Stomach smooth muscle (tissue), 2 donors: ENCODE results near the gene ZNF771.

Experiments used
- H3K27ac ChIP-seq: one replicate; pipeline ENCODE4 v1.7.0; 2013; ENCODE audit warnings: mild to moderate bottlenecking, low read length, inconsistent platforms
- H3K27me3 ChIP-seq, 2 donors: one replicate each; pipeline ENCODE4 v1.7.0; 2013; ENCODE audit warnings: low read length in 2 of 2; ENCODE audit not compliant: insufficient read depth in 2 of 2, control insufficient read depth in 1 of 2
- H3K36me3 ChIP-seq, 2 donors: one replicate each; pipeline ENCODE4 v1.7.0; 2013; ENCODE audit warnings: low read length in 2 of 2; ENCODE audit not compliant: control insufficient read depth in 2 of 2, insufficient read depth in 2 of 2
- H3K4me1 ChIP-seq: one replicate; pipeline ENCODE4 v1.7.0; 2013; ENCODE audit warnings: low read length; ENCODE audit not compliant: control insufficient read depth, insufficient read depth
- H3K4me3 ChIP-seq, 2 donors: one replicate each; pipeline ENCODE4 v1.7.0; 2013; ENCODE audit warnings: low read length in 2 of 2
- H3K9ac ChIP-seq, 2 donors: one replicate each; pipeline ENCODE4 v1.7.0; 2013; ENCODE audit warnings: low read length in 2 of 2, mild to moderate bottlenecking in 1 of 2
- H3K9me3 ChIP-seq, 2 donors: one replicate each; pipeline ENCODE4 v1.7.0; 2013; ENCODE audit warnings: low read length in 2 of 2; ENCODE audit not compliant: control insufficient read depth in 2 of 2
- donor health status: healthy.
- donor health status: Pancreatic carcinoma.

ZNF771 gene

DNA sequence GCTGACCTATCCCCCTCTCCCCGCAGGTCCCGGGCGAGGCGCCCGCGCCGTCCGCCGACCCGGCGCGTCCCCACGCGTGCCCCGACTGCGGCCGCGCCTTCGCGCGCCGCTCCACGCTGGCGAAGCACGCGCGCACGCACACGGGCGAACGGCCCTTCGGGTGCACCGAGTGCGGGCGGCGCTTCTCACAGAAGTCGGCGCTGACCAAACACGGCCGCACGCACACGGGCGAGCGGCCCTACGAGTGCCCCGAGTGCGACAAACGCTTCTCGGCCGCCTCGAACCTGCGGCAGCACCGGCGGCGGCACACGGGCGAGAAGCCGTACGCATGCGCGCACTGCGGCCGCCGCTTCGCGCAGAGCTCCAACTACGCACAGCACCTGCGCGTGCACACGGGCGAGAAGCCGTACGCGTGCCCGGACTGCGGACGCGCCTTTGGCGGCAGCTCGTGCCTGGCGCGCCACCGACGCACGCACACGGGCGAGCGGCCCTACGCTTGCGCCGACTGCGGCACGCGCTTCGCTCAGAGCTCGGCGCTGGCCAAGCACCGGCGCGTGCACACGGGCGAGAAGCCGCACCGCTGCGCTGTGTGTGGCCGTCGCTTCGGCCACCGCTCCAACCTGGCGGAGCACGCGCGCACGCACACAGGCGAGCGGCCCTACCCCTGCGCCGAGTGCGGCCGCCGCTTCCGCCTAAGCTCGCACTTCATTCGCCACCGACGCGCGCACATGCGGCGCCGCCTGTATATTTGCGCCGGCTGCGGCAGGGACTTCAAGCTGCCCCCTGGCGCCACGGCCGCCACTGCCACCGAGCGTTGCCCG is 10.3 kb downstream of the ZNF771 start:
- Histone ChIP-seq H3K9me3 (no peaks in the 10 kb centered on the region), H3K36me3 (peaks cover 12 to 13% of the 10 kb centered on the region in 2 donors), H3K4me1 (peaks cover 18% of the 10 kb centered on the region), H3K27ac (peak overlapping the region; percentile 58), H3K27me3 (no peaks in the 10 kb centered on the region), H3K9ac (peak overlapping the region; percentile 60 to 64), H3K4me3 (peak overlapping the region; percentile 60 to 79)

DNA sequence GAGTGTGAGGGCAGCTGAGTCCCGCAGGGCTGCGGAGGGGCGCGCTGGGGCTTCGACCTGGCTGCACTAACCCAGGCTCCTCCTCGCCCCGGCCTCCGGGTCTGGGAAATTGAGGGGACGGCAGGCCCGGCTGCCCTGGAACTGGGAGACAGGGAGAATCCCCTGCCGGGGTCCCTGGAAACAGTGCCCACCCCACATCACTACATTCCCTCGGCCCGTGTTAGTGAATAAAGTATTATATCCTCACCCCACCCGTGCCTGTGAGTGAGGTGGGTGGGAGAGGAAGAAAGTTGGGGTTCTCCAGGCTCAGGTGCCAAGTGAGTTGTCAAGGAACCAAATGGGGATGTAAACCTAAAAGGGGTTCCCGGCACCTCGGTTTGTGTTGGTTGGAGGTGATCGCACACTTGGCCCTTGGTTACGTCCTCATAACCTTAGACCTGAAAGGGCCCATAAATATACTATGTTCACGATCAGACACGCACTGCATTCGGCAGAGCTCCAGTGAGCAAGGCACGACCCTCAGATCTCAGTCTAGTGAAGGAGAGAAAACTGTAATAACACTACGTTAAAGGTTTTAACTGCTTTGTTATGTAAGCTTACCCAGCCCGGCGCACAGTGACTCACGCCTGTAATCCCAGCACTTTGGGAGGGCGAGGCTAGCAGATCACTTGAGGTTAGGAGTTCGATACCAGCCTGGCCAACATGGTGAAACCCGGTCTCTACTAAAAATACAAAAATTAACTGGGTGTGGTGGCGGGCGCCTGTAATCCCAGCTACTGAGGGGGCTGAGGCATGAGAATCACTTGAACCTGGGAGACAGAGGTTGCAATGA is 11.2 kb downstream of the ZNF771 start:
- Histone ChIP-seq H3K4me3 (peak overlapping the region; percentile 60 to 79), H3K27me3 (no peaks in the 10 kb centered on the region), H3K27ac (peak overlapping the region; percentile 58), H3K9ac (peak overlapping the region; percentile 51 to 57), H3K9me3 (no peaks in the 10 kb centered on the region), H3K36me3 (peaks cover 12% of the 10 kb centered on the region in 2 donors), H3K4me1 (peaks cover 18% of the 10 kb centered on the region)

DNA sequence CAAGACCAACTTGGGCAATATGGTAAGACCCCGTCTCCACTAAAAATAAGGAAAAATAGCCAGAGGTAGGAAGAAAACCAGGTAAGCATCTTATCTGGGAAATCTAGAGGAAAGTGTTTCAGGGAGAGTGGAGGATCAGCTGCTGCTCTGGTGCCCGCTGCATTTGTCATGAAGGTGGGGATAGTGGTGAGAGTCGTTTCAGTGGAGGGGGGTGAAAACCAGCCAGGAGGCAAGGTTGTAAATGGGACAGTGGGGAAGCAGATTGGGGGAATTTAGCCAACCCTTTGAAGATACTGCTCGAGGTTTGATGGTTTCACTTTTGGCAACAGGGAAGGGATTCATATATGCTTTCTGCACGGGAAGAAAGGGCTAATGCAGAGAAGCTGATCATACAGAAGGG is 13.6 kb downstream of the ZNF771 start:
- Histone ChIP-seq H3K27ac (no peak overlapping the region), H3K9ac (no peak overlapping the region), H3K27me3 (no peaks in the 10 kb centered on the region), H3K4me1 (peaks cover 18% of the 10 kb centered on the region), H3K9me3 (no peaks in the 10 kb centered on the region), H3K36me3 (peaks cover 8 to 13% of the 10 kb centered on the region in 2 donors), H3K4me3 (no peak overlapping the region)

DNA sequence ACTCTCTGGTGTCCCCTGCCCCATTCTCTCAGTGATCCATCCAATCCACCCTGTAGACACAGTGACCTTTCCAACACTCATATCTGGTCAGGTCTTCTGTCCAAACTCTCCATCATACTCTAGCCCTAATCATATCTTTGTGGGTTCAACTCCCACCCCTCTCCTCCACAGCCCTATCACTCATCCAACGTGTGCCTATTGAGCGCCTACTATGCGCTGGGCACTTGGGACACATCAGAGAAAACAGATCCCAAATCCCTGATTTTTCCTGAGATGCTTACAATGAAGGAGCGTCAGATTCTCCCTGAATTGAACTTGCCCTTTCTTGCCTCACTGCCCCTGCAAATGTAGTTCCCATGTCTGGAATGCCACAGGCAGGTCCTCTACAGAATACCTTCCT is 20.6 kb downstream of the ZNF771 start:
- Histone ChIP-seq H3K4me3 (no peak overlapping the region), H3K27ac (no peak overlapping the region), H3K4me1 (peaks cover 16% of the 10 kb centered on the region), H3K9me3 (no peaks in the 10 kb centered on the region), H3K27me3 (no peaks in the 10 kb centered on the region), H3K36me3 (peaks cover 5 to 12% of the 10 kb centered on the region in 2 donors), H3K9ac (no peak overlapping the region)

DNA sequence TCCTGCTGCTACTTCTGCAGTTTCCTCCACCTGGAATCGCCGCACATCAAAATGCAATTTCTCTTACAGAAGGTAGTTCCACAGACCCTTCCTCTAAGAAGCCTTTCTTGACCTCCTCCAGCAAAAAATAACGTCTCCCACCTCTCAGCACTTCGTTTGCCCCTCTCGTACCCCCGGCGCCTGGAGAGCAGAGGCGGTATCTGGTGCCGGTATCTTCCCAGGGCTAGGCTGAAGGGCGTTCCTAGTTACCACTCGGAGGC is 21.9 kb downstream of the ZNF771 start:
- Histone ChIP-seq H3K27me3 (no peaks in the 10 kb centered on the region), H3K36me3 (peaks cover 0 to 5% of the 10 kb centered on the region in 2 donors), H3K9ac (peak overlapping the region; percentile 64 to 77), H3K4me1 (peaks cover 16% of the 10 kb centered on the region), H3K9me3 (no peaks in the 10 kb centered on the region), H3K27ac (peak overlapping the region; percentile 74), H3K4me3 (peak overlapping the region; percentile 81 to 86)

DNA sequence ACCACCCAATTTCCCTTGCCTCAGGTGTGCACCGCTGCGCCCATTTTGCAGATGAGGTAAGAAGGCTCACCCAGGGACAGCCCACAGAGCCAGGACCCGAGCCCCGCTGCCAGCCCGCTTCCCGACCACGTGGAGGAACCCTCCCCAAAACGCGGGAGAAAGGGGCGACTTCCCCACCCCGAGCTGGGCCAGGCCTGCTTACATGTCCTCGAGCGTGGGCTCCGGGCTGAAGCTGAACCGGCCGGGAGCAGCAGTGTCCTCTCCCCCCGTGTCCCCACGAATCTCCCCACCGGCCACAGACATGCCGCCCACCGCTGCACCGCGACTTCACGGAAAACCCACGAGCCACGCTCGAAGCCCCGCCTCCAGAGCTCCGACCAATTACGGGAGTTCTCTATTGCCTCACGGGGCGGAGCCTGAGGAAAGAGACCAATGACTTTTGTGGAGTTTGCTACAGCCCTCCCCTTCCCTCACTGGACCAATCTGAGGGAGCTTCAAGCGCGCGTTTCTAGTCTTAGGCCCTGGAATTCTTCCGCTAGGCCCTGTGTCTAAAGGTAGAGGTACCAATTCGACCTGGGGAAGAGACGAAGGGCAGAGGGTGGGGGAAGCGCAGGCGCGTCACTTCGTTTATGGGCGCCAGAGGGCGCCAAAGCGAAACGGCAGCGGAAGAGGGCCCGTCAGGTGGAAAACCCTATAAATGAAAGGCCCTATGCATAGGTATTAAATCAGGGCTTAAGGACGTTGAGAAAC is 22.4 kb downstream of the ZNF771 start, which contains the start of gene DCTPP1:
Gene DCTPP1 (minus strand): TSS at position 353 of the 750 bp plus-strand sequence. CDS start 50 bp downstream, at position 303.
- no peaks in the 10 kb centered on the region for H3K27me3 ChIP-seq

DNA sequence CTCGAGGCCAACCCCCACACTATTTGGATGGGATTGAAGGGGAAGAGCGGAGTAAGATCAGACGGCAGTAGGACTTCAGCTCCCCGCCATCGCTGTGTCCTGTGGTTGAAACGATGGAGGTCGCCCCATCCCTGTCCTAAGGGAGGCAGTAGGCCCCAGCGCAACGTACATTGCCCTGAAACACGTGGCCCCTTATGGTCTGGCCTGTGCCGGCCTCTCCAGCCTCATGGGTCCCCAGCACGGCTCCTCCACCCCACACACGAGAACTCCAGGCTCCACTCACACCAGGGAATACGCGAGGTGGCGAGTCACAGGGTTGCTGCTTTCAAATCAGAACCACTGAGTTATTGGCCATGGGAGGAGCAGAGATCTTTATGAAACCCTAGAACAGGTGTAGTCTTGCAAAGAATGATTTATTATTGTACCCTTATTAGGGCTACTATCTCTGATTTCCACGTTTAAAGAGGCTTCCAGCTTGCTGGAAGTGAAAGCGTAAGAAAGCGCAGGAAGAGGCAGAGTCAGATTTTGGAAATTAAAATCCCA is 23.1 kb downstream of the ZNF771 start:
- Histone ChIP-seq H3K9ac (peak overlapping the region; percentile 77 to 84), H3K36me3 (peaks cover 0 to 4% of the 10 kb centered on the region in 2 donors), H3K4me1 (peaks cover 16% of the 10 kb centered on the region), H3K4me3 (peak overlapping the region; percentile 81 to 86), H3K9me3 (no peaks in the 10 kb centered on the region), H3K27ac (peak overlapping the region; percentile 74), H3K27me3 (no peaks in the 10 kb centered on the region)

More for the DNA sequence above, 22.4 kb downstream of the ZNF771 start, which contains the start of gene DCTPP1:
- peaks cover 0 to 4% of the 10 kb centered on the region in 2 donors for H3K36me3 ChIP-seq
- peak within 1 kb of the TSS; percentile 77 to 84 for H3K9ac ChIP-seq
- H3K9me3 ChIP-seq: no peaks in the 10 kb centered on the region
- H3K27ac ChIP-seq: peak within 1 kb of the TSS; percentile 74
- H3K4me1 ChIP-seq: peaks cover 16% of the 10 kb centered on the region
- H3K4me3 ChIP-seq: peak within 1 kb of the TSS; percentile 81 to 86

DNA sequence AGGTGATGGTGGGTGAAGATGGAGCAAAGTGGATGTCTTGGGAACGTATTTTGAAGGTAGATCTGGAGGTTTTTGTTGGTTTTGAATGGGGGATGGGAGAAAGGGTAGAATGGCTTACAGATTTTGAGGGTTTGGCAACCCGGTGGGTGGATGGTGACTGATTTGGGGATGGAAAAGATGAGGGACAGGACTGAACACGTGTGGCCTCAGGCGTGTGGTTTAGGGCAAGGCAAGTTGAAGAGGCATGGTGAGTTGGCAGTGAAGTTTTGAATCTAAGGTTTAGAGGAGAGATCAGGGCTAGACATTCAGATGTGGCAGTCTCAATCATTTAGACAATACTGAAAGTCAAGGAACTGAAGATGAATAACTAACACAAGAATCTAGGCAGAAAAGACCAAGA is 27.4 kb downstream of the ZNF771 start:
- Histone ChIP-seq H3K27ac (no peak overlapping the region), H3K4me3 (no peak overlapping the region), H3K27me3 (no peaks in the 10 kb centered on the region), H3K36me3 (no peaks in the 10 kb centered on the region), H3K4me1 (peaks cover 6% of the 10 kb centered on the region), H3K9ac (no peak overlapping the region), H3K9me3 (no peaks in the 10 kb centered on the region)

DNA sequence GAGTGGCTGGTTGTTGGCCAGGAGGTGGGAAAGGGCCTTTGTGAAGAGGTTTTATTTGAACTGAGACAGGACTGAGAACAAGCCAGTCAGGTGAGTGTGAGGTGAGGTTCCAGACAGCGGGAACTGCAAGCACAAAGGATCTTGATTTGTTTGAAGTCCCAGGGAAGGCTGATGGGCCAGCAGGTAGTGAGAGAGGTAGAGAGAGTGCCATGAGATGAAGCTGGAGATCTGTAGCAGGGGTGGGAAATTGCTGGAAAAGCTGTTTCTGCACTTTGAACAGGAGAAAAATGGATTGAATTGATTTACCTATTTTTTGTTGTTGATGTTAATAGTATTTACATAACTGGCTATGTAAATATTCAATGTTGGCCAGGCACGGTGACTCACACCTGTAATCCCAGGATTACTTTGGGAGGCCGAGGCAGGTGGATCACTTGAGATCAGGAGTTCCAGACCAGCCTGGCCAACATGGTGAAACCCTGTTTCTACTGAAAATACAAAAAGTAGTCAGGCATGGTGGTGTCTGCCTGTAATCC is 30.2 kb downstream of the ZNF771 start:
- Histone ChIP-seq H3K27me3 (no peaks in the 10 kb centered on the region), H3K27ac (no peak overlapping the region), H3K4me1 (no peaks in the 10 kb centered on the region), H3K9ac (no peak overlapping the region), H3K9me3 (no peaks in the 10 kb centered on the region), H3K4me3 (no peak overlapping the region), H3K36me3 (no peaks in the 10 kb centered on the region)

DNA sequence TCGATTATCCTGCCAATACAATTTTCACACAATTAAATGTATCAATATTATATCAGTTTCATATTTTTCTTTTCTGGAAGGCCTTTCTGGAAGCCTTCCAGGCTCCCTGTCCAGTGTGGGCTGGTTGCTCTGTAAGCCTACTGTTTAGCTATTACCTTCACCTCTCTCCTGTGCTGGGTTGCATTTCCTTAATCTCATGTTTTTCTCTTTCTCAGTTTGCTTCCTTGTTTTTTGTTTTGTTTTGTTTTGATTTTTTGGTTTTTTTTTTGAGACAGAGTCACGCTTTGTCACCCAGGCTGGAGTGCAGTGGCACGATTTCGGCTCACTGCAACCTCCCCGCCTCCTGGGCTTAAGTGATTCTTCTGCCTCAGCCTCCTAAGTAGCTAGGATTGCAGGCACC is 31.4 kb downstream of the ZNF771 start:
- Histone ChIP-seq H3K36me3 (peaks cover 0 to 3% of the 10 kb centered on the region in 2 donors), H3K9ac (no peak overlapping the region), H3K9me3 (no peaks in the 10 kb centered on the region), H3K4me3 (no peak overlapping the region), H3K27ac (no peak overlapping the region), H3K4me1 (no peaks in the 10 kb centered on the region), H3K27me3 (no peaks in the 10 kb centered on the region)
